ENCODE results near the gene NDUFAF4. TPM values are rescaled to one million over a fixed set of nuclear protein-coding genes. Genes with fewer than 3 reads are reported as not detected.

Gene NDUFAF4

GRCh38 chr6:96844530-96844929 lies 53.2 kb downstream of the NDUFAF4 start:
- Histone ChIP-seq H2BK15ac (ENCODE audit: low read length) (no peak overlapping the region), H3K18ac (ENCODE audit: low read length) (no peak overlapping the region), H3K27ac (replicated peaks; ENCODE audit: low read length) (no peak overlapping the region), H3K4me2 (ENCODE audit: insufficient read depth, low read length, poor library complexity, severe bottlenecking) (no peak overlapping the region), H3K14ac (ENCODE audit: low read length) (no peak overlapping the region), H3K36me3 (replicated peaks in 1 of 2; ENCODE audit: control insufficient read depth in 2 of 2, insufficient read depth in 2 of 2, low read length in 2 of 2) (no peaks in the 10 kb centered on the region), H2BK12ac (ENCODE audit: low read length) (no peak overlapping the region), H4K91ac (ENCODE audit: low read depth, low read length, poor library complexity) (no peak overlapping the region), H2AFZ (ENCODE audit: low read length) (no peak overlapping the region), H3K23ac (ENCODE audit: low read depth, low read length, poor library complexity) (no peak overlapping the region), H3K27me3 (ENCODE audit: control insufficient read depth in 3 of 3, insufficient read depth in 3 of 3, low read depth in 1 of 3, low read length in 3 of 3) (peaks cover 0 to 12% (median 0%) of the 10 kb centered on the region in 3 experiments), H3K9me3 (replicated peaks in 1 of 2; ENCODE audit: control insufficient read depth in 2 of 2, insufficient read depth in 1 of 2, low read depth in 1 of 2, low read length in 2 of 2) (no peaks in the 10 kb centered on the region), H4K8ac (ENCODE audit: low read depth, low read length) (no peak overlapping the region), H2BK5ac (ENCODE audit: low read length) (no peak overlapping the region), H3K9ac (ENCODE audit: low read depth, low read length, poor library complexity) (no peak overlapping the region), H2BK120ac (ENCODE audit: low read depth, low read length) (no peak overlapping the region), H3K79me1 (ENCODE audit: low read depth, low read length) (no peaks in the 10 kb centered on the region), H3K4me3 (ENCODE audit: low read length in 2 of 2) (no peak overlapping the region), H3K4ac (ENCODE audit: low read length) (no peak overlapping the region), H3K4me1 (ENCODE audit: control insufficient read depth in 2 of 2, insufficient read depth in 1 of 2, low read depth in 1 of 2, low read length in 2 of 2) (no peaks in the 10 kb centered on the region), H2AK5ac (ENCODE audit: low read depth, low read length) (no peak overlapping the region)
- no peak for DNase-seq (ENCODE audit: low spot score)

- no peak overlapping the region for H3K4me3 ChIP-seq (ENCODE audit: low read length in 2 of 2)
- no peak overlapping the region for H2BK120ac ChIP-seq (ENCODE audit: low read depth, low read length)
- H3K4me1 ChIP-seq (ENCODE audit: control insufficient read depth in 2 of 2, insufficient read depth in 1 of 2, low read depth in 1 of 2, low read length in 2 of 2) = peaks cover 0 to 4% of the 10 kb centered on the region in 2 donors
- H3K27ac ChIP-seq (replicated peaks; ENCODE audit: low read length) = no peak overlapping the region
- no peaks in the 10 kb centered on the region for H3K36me3 ChIP-seq (replicated peaks in 1 of 2; ENCODE audit: control insufficient read depth in 2 of 2, insufficient read depth in 2 of 2, low read length in 2 of 2)
- peaks cover 0 to 34% (median 0%) of the 10 kb centered on the region in 3 experiments for H3K27me3 ChIP-seq (ENCODE audit: control insufficient read depth in 3 of 3, insufficient read depth in 3 of 3, low read depth in 1 of 3, low read length in 3 of 3)
- WGBS, 2 donors (ENCODE audit: extremely low coverage in 2 of 2, insufficient read length in 2 of 2, insufficient replicate concordance in 1 of 2) = no CpG with 5 or more reads among the region's 2 CpGs
- H2BK5ac ChIP-seq (ENCODE audit: low read length) = no peak overlapping the region
- H3K14ac ChIP-seq (ENCODE audit: low read length) = no peak overlapping the region
- H2BK15ac ChIP-seq (ENCODE audit: low read length) = no peak overlapping the region
- no peak overlapping the region for H3K4ac ChIP-seq (ENCODE audit: low read length)
- H3K23ac ChIP-seq (ENCODE audit: low read depth, low read length, poor library complexity) = no peak overlapping the region
- no peak overlapping the region for H3K18ac ChIP-seq (ENCODE audit: low read length)
- H3K9ac ChIP-seq (ENCODE audit: low read depth, low read length, poor library complexity) = no peak overlapping the region
- no peak overlapping the region for H2AK5ac ChIP-seq (ENCODE audit: low read depth, low read length)
- no peak overlapping the region for H2BK12ac ChIP-seq (ENCODE audit: low read length)
- no peaks in the 10 kb centered on the region for H3K79me1 ChIP-seq (ENCODE audit: low read depth, low read length)
- H4K91ac ChIP-seq (ENCODE audit: low read depth, low read length, poor library complexity) = no peak overlapping the region
- H3K9me3 ChIP-seq (replicated peaks in 1 of 2; ENCODE audit: control insufficient read depth in 2 of 2, insufficient read depth in 1 of 2, low read depth in 1 of 2, low read length in 2 of 2) = no peaks in the 10 kb centered on the region
- no peak overlapping the region for H4K8ac ChIP-seq (ENCODE audit: low read depth, low read length)
- H3K4me2 ChIP-seq (ENCODE audit: insufficient read depth, low read length, poor library complexity, severe bottlenecking) = no peak overlapping the region
- no peak overlapping the region for H2AFZ ChIP-seq (ENCODE audit: low read length)
- no peak for DNase-seq (ENCODE audit: low spot score)
Measured at GRCh38 chr6:96841345-96841744, 56.3 kb downstream of the NDUFAF4 start.

Small RNA genes within 50 kb of the gene (small RNA-seq; reads per million reads assigned to genes)
- gene RN7SL509P (ENCODE audit: insufficient read depth) = not detected

Measured in neuronal stem cell (in vitro differentiated cells).